Karpas-422 (cell line): ENCODE results near the gene YIF1B. TPM values are rescaled to one million over a fixed set of nuclear protein-coding genes. Genes with fewer than 3 reads are reported as not detected.

Experiments
- DNase-seq: peaks from one replicate; pipeline ENCODE4 v3.0.0-alpha.2; 2015
- H2AFZ ChIP-seq: fragments of 200-600 bp; sonication (generic); 2 replicates; pipeline ENCODE4 v1.6.1; 2014; ENCODE audit warnings: antibody characterized with exemption, low read length, mixed read lengths
- H3K27ac ChIP-seq: fragments of 200-600 bp; sonication (generic); 2 replicates; pipeline ENCODE4 v1.5.1; 2014; ENCODE audit warnings: mild to moderate bottlenecking, low read length, moderate library complexity
- H3K27me3 ChIP-seq: fragments of 200-600 bp; sonication (generic); 2 replicates; pipeline ENCODE4 v1.6.1; 2014; ENCODE audit warnings: low read length, mixed read lengths
- H3K36me3 ChIP-seq: fragments of 200-600 bp; sonication (generic); 2 replicates; pipeline ENCODE4 v1.6.1; 2014; ENCODE audit warnings: low read length, mixed read lengths; ENCODE audit not compliant: insufficient read depth
- H3K4me1 ChIP-seq: fragments of 200-600 bp; sonication (generic); 2 replicates; pipeline ENCODE4 v1.6.1; 2014; ENCODE audit warnings: mild to moderate bottlenecking, low read length, mixed read lengths
- H3K4me2 ChIP-seq: fragments of 200-600 bp; sonication (generic); 2 replicates; pipeline ENCODE4 v1.6.1; 2014; ENCODE audit warnings: low read length, low read depth, mild to moderate bottlenecking; ENCODE audit not compliant: poor library complexity, severe bottlenecking
- H3K4me3 ChIP-seq: fragments of 200-600 bp; sonication (generic); 2 replicates; pipeline ENCODE4 v1.5.1; 2014; ENCODE audit warnings: mild to moderate bottlenecking, antibody characterized with exemption, low read length, mixed read lengths
- H3K79me2 ChIP-seq: fragments of 200-600 bp; sonication (generic); 2 replicates; pipeline ENCODE4 v1.6.1; 2014; ENCODE audit warnings: mild to moderate bottlenecking, low read length, mixed read lengths
- H3K9ac ChIP-seq: fragments of 200-600 bp; sonication (generic); 2 replicates; pipeline ENCODE4 v1.6.0; 2014; ENCODE audit warnings: low read length
- H3K9me2 ChIP-seq: fragments of 200-600 bp; sonication (generic), shearing (Covaris generic); replicated peaks from 2 replicates; pipeline ENCODE4 v1.6.0; 2014; ENCODE audit warnings: mild to moderate bottlenecking, low read length, moderate library complexity; ENCODE audit not compliant: insufficient read depth
- H3K9me3 ChIP-seq: fragments of 300-700, 200-600 bp; sonication (generic); 2 replicates; pipeline ENCODE4 v1.6.1; 2014; ENCODE audit warnings: low read length, mixed read lengths
- H4K20me1 ChIP-seq: fragments of 200-600 bp; sonication (generic); 2 replicates; pipeline ENCODE4 v1.6.1; 2014; ENCODE audit warnings: mild to moderate bottlenecking, antibody characterized with exemption, low read length, low read depth; ENCODE audit not compliant: insufficient read depth
- small RNA-seq: library from RNA; depleted of rRNA; stranded (forward); fragments of <200 nt; gene quantifications from one replicate; pipeline ENCODE3, GENCODE V24; 2014
- total RNA-seq: library from RNA; depleted of rRNA; stranded (reverse); fragments of >200 nt; shearing (Covaris generic); gene quantifications from 2 replicates; pipeline ENCODE4 v1.2.3, GENCODE V29; 2014; ENCODE audit warnings: low replicate concordance; rRNA removed

The YIF1B gene
- total RNA-seq, 1 experiment from 2014 or later = 31.0 TPM

- no peaks in the 10 kb centered on the region for H4K20me1 ChIP-seq
- H3K4me2 ChIP-seq = no peak overlapping the region
- H3K9me3 ChIP-seq = no peaks in the 10 kb centered on the region
- H3K4me1 ChIP-seq = peaks cover 8% of the 10 kb centered on the region
- no peaks in the 10 kb centered on the region for H3K36me3 ChIP-seq
- H3K9me2 ChIP-seq = no peaks in the 10 kb centered on the region
- no peak for DNase-seq
- H3K79me2 ChIP-seq = no peaks in the 10 kb centered on the region
- no peak overlapping the region for H3K9ac ChIP-seq
- no peak overlapping the region for H3K27ac ChIP-seq
- H2AFZ ChIP-seq = no peak overlapping the region
- no peak overlapping the region for H3K4me3 ChIP-seq
- no peaks in the 10 kb centered on the region for H3K27me3 ChIP-seq
Measured at GRCh38 chr19:38255383-38256014, 60.2 kb downstream of the YIF1B start.

- H3K4me1 ChIP-seq = peaks cover 8% of the 10 kb centered on the region
- no peak overlapping the region for H3K9ac ChIP-seq
- H3K4me2 ChIP-seq = no peak overlapping the region
- H3K9me3 ChIP-seq = no peaks in the 10 kb centered on the region
- no peak overlapping the region for H2AFZ ChIP-seq
- H3K36me3 ChIP-seq = no peaks in the 10 kb centered on the region
- no peaks in the 10 kb centered on the region for H3K27me3 ChIP-seq
- no peaks in the 10 kb centered on the region for H4K20me1 ChIP-seq
- no peak overlapping the region for H3K4me3 ChIP-seq
- no peak for DNase-seq
- H3K9me2 ChIP-seq = no peaks in the 10 kb centered on the region
- no peaks in the 10 kb centered on the region for H3K79me2 ChIP-seq
- H3K27ac ChIP-seq = no peak overlapping the region
Measured at GRCh38 chr19:38253788-38254187, 62.0 kb downstream of the YIF1B start.

Small RNA genes within 50 kb of the gene (small RNA-seq; reads per million reads assigned to genes)
- gene RF00019 = not detected

Other genes starting within 250 kb of the YIF1B start
- gene DPF1, start 91.7 kb downstream of the YIF1B start, total RNA-seq = 2.5 and 3.2 TPM in 2 replicates
- not detected in 2 replicates for gene PPP1R14A, start 59.6 kb downstream of the YIF1B start, total RNA-seq
- gene SPINT2, start 51.4 kb downstream of the YIF1B start, total RNA-seq = 0.22 and 1.7 TPM in 2 replicates
- gene C19orf33, start 11.7 kb downstream of the YIF1B start, total RNA-seq = not detected in 2 replicates
- not detected in 2 replicates for gene KCNK6, start 3.9 kb upstream of the YIF1B start, total RNA-seq
- gene CATSPERG, start 19.9 kb upstream of the YIF1B start, total RNA-seq = 4.3 and 14.6 TPM in 2 replicates
- gene PSMD8, start 58.6 kb upstream of the YIF1B start, total RNA-seq = 188 and 199 TPM in 2 replicates
- gene GGN, start 72.1 kb upstream of the YIF1B start, total RNA-seq = not detected in 2 replicates
- 0.07 and 0.11 TPM in 2 replicates for gene SPRED3, start 72.8 kb upstream of the YIF1B start, total RNA-seq
- gene FAM98C, start 87.1 kb upstream of the YIF1B start, total RNA-seq = 12.8 and 21.4 TPM in 2 replicates
- 0.14 and 0.15 TPM in 2 replicates for gene RASGRP4, start 110.3 kb upstream of the YIF1B start, total RNA-seq
- 0.45 and 1.3 TPM in 2 replicates for gene RYR1, start 117.7 kb upstream of the YIF1B start, total RNA-seq